GM12878 (cell line): ENCODE data around the gene CACNG4.

ENCODE experiments used
- BHLHE40 ChIP-seq, 2 experiments: fragments of 450-650 bp in 1 of 2; IDR thresholded peaks; 2 replicates each; pipeline ENCODE4 v1.6.1; 2011 to 2017; ENCODE audit warnings: low read depth in 2 of 2, borderline replicate concordance in 1 of 2, improper control_type of control experiment in 1 of 2, low read length in 1 of 2, mild to moderate bottlenecking in 1 of 2
- CEBPB ChIP-seq, 2 experiments: fragments of 150-350 bp in 1 of 2; IDR thresholded peaks; 2 replicates each; pipeline ENCODE4 v1.6.1; 2012 to 2014; ENCODE audit warnings: low read depth in 2 of 2, low read length in 2 of 2, borderline replicate concordance in 1 of 2, inconsistent platforms in 1 of 2
- CREM ChIP-seq: IDR thresholded peaks from 2 replicates; pipeline ENCODE4 v1.6.1; 2014; ENCODE audit warnings: antibody characterized with exemption, low read depth
- CTCF ChIP-seq, 3 experiments: IDR thresholded peaks in 2 of 3; conservative IDR thresholded peaks in 1 of 3; 2 replicates each; pipeline ENCODE4 v1.5.1; 2011; ENCODE audit warnings: low read depth in 3 of 3, low read length in 3 of 3, mild to moderate bottlenecking in 3 of 3, control low read depth in 2 of 3, moderate library complexity in 2 of 3, inconsistent platforms in 1 of 3, mixed read lengths in 1 of 3; ENCODE audit not compliant: control insufficient read depth in 2 of 3, insufficient read depth in 1 of 3; ENCODE audit errors: extremely low read depth in 1 of 3
- EZH2 ChIP-seq: IDR thresholded peaks from 2 replicates; pipeline ENCODE4 v1.6.1; 2012; ENCODE audit warnings: low read depth, mild to moderate bottlenecking, control low read depth, inconsistent platforms, low read length, borderline replicate concordance; ENCODE audit not compliant: control insufficient read depth
- IKZF1 ChIP-seq: fragments of 450-650 bp; conservative IDR thresholded peaks from 2 replicates; pipeline ENCODE4 v1.6.1; 2017; ENCODE audit warnings: antibody characterized with exemption, mild to moderate bottlenecking
- MAX ChIP-seq: IDR thresholded peaks from 2 replicates; pipeline ENCODE4 v1.6.1; 2012; ENCODE audit warnings: low read depth, low read length, improper control_type of control experiment
- MYC ChIP-seq: IDR thresholded peaks from 2 replicates; pipeline ENCODE4 v1.6.1; 2011; ENCODE audit warnings: mild to moderate bottlenecking, low read length, moderate library complexity, inconsistent platforms; ENCODE audit not compliant: insufficient read depth, insufficient replicate concordance, insufficient read length, severe bottlenecking
- NR2C1 ChIP-seq: fragments of 450-650 bp; IDR thresholded peaks from 2 replicates; pipeline ENCODE4 v1.6.1; 2017; ENCODE audit warnings: antibody characterized with exemption, mild to moderate bottlenecking, moderate library complexity
- POLR2A ChIP-seq: IDR thresholded peaks from 2 replicates; pipeline ENCODE4 v1.6.1; 2011; ENCODE audit warnings: low read depth, mild to moderate bottlenecking, low read length
- REST ChIP-seq: IDR thresholded peaks from 2 replicates; pipeline ENCODE4 v1.6.1; 2012; ENCODE audit warnings: mild to moderate bottlenecking, low read depth, low read length
- TAF1 ChIP-seq: IDR thresholded peaks from 2 replicates; pipeline ENCODE4 v1.6.1; 2011; ENCODE audit warnings: mild to moderate bottlenecking, low read depth, low read length, borderline replicate concordance
- TCF7 ChIP-seq: IDR thresholded peaks from 2 replicates; pipeline ENCODE4 v1.6.1; 2014; ENCODE audit warnings: antibody characterized with exemption, borderline replicate concordance
- ZNF274 ChIP-seq: IDR thresholded peaks from one replicate; pipeline ENCODE4 v1.8.0; 2011; ENCODE audit not compliant: insufficient read length, insufficient read depth

GRCh38 chr17:66934040-66934439 is 30.5 kb upstream of the CACNG4 start:
- no peak for TF ChIP-seq CEBPB (IDR thresholded peaks at IDR 0.05; ENCODE audit: borderline replicate concordance in 1 of 2, low read depth in 2 of 2, low read length in 2 of 2)
- no peak for TF ChIP-seq NR2C1
- no peak for TF ChIP-seq EZH2
- no peak for TF ChIP-seq POLR2A
- TF ChIP-seq REST: no peak
- TF ChIP-seq MYC: no peak
- TF ChIP-seq CTCF (IDR thresholded peaks at IDR 0.05 in 2 of 3, conservative IDR thresholded peaks at IDR 0.05 in 1 of 3; ENCODE audit: control insufficient read depth in 2 of 3, extremely low read depth in 1 of 3, insufficient read depth in 1 of 3, low read depth in 3 of 3, low read length in 3 of 3): no peak
- no peak for TF ChIP-seq BHLHE40 (IDR thresholded peaks at IDR 0.05; ENCODE audit: borderline replicate concordance in 1 of 2, low read depth in 2 of 2, low read length in 1 of 2)
- no peak for TF ChIP-seq IKZF1
- no peak for TF ChIP-seq CREM
- no peak for TF ChIP-seq MAX
- no peak for TF ChIP-seq ZNF274
- TF ChIP-seq TCF7: no peak
- no peak for TF ChIP-seq TAF1
